GM21423 (cell line): ENCODE measurements around the gene STAC2.
"Not testable (repeated sequence)": the region's sequence is repeated elsewhere in the genome, so short reads cannot be mapped to it uniquely, and the experiment has no call there.

Experiments used
- ATAC-seq: cut with Tn5 transposase; IDR thresholded peaks from one replicate; pipeline ENCODE4 v1.9.1; 2021; ENCODE audit warnings: mild to moderate bottlenecking, moderate library complexity; ENCODE audit not compliant: unreplicated experiment

STAC2 gene

GRCh38 chr17:39225308-39225958 is at the start of gene STAC2:
TSS of gene STAC2 (minus strand) at chr17:39225945. CDS start at chr17:39225502, 443 bp downstream.
- no peak for ATAC-seq

- ATAC-seq, result no peak
Measured at GRCh38 chr17:39271546-39271945, 45.8 kb upstream of the STAC2 start.

GRCh38 chr17:39270923-39271322 is 45.2 kb upstream of the STAC2 start:
- ATAC-seq, result no peak

- no peak for ATAC-seq
Measured at GRCh38 chr17:39264119-39264518, 38.4 kb upstream of the STAC2 start.

- no peak for ATAC-seq
Measured at GRCh38 chr17:39261286-39261685, 35.5 kb upstream of the STAC2 start.

GRCh38 chr17:39252788-39253460 is 27.2 kb upstream of the STAC2 start:
- ATAC-seq, result no peak

GRCh38 chr17:39251997-39252396 is 26.3 kb upstream of the STAC2 start:
- no peak for ATAC-seq

- ATAC-seq, result not testable (repeated sequence)
Measured at GRCh38 chr17:39250076-39250475, 24.3 kb upstream of the STAC2 start.

- ATAC-seq, result no peak
Measured at GRCh38 chr17:39246274-39246673, 20.5 kb upstream of the STAC2 start.

GRCh38 chr17:39244600-39245570 is 19.1 kb upstream of the STAC2 start:
- peak; percentile 58 for ATAC-seq

GRCh38 chr17:39244016-39244599 is 18.4 kb upstream of the STAC2 start:
- ATAC-seq, result no peak

GRCh38 chr17:39243155-39243554 is 17.4 kb upstream of the STAC2 start:
- ATAC-seq, result no peak

GRCh38 chr17:39240631-39241030 is 14.9 kb upstream of the STAC2 start:
- ATAC-seq, result no peak

GRCh38 chr17:39239640-39240314 is 14.0 kb upstream of the STAC2 start:
- ATAC-seq, result no peak

GRCh38 chr17:39238311-39238972 is 12.7 kb upstream of the STAC2 start:
- no peak for ATAC-seq

- no peak for ATAC-seq
Measured at GRCh38 chr17:39237586-39237985, 11.8 kb upstream of the STAC2 start.

GRCh38 chr17:39236981-39237441 is 11.3 kb upstream of the STAC2 start:
- no peak for ATAC-seq

GRCh38 chr17:39236450-39236927 is 10.7 kb upstream of the STAC2 start:
- ATAC-seq, result no peak

GRCh38 chr17:39235555-39236449 is 10.1 kb upstream of the STAC2 start:
- no peak for ATAC-seq
